B cell (primary cell): Measurements from ENCODE around the gene PMPCA.

Experiments
- EZH2 ChIP-seq: IDR thresholded peaks from 2 replicates; pipeline ENCODE4 v1.6.1; 2012; ENCODE audit warnings: borderline replicate concordance, low read depth, mild to moderate bottlenecking, moderate library complexity, low read length; ENCODE audit not compliant: insufficient read depth, poor library complexity, severe bottlenecking
- TF ChIP-seq, protein P1 (sequence below): fragments of 200-600 bp; IDR thresholded peaks from one replicate; pipeline ENCODE4 v1.8.0; 2022; ENCODE audit warnings: antibody characterized with exemption, mild to moderate bottlenecking

- no peak for TF ChIP-seq EZH2
- TF ChIP-seq, protein P1, sequence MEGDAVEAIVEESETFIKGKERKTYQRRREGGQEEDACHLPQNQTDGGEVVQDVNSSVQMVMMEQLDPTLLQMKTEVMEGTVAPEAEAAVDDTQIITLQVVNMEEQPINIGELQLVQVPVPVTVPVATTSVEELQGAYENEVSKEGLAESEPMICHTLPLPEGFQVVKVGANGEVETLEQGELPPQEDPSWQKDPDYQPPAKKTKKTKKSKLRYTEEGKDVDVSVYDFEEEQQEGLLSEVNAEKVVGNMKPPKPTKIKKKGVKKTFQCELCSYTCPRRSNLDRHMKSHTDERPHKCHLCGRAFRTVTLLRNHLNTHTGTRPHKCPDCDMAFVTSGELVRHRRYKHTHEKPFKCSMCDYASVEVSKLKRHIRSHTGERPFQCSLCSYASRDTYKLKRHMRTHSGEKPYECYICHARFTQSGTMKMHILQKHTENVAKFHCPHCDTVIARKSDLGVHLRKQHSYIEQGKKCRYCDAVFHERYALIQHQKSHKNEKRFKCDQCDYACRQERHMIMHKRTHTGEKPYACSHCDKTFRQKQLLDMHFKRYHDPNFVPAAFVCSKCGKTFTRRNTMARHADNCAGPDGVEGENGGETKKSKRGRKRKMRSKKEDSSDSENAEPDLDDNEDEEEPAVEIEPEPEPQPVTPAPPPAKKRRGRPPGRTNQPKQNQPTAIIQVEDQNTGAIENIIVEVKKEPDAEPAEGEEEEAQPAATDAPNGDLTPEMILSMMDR, result no peak
Measured at GRCh38 chr9:136451221-136451877, 40.9 kb downstream of the PMPCA start.
